Endothelial cell of umbilical vein (primary cell): ENCODE results near the gene UBE3B. TPM values are rescaled to one million over a fixed set of nuclear protein-coding genes. Genes with fewer than 3 reads are reported as not detected.

Experiments
- BruUV-seq: library from RNA; stranded (reverse); fragments of 400-500 nt; replicated peaks from 2 replicates; lab custom pipeline; 2021; lab: Mats Ljungman, UMichigan
- CTCF ChIA-PET: fragments of 300-600, 350-600 bp; sonication (Branson Sonifier 250); formaldehyde crosslinking; loops from one replicate; lab custom pipeline; 2021; ENCODE audit warnings: antibody characterized with exemption, inconsistent platforms; lab: Charles Lee
- POLR2A ChIA-PET: fragments of 300-600, 350-600 bp; sonication (Branson Sonifier 250); formaldehyde crosslinking; loops from one replicate; lab custom pipeline; 2021; ENCODE audit warnings: antibody characterized with exemption, inconsistent platforms; lab: Charles Lee
- DNase-seq: peaks from one replicate; pipeline ENCODE4 v3.0.0-alpha.2; 2011; ENCODE audit warnings: low read depth, low spot score
- FAIRE-seq: peaks from 2 replicates; lab custom pipeline; 2011; peaks lifted over from hg19 to GRCh38; lab: Jason Lieb, UNC
- H2AFZ ChIP-seq: 2 replicates; pipeline ENCODE4 v1.6.0; 2012; ENCODE audit warnings: low read depth, low read length, control low read depth, inconsistent platforms
- H3K27ac ChIP-seq: 2 replicates; pipeline ENCODE4 v1.5.1; 2011; ENCODE audit warnings: low read depth, mild to moderate bottlenecking, control low read depth, low read length, moderate library complexity; ENCODE audit not compliant: insufficient read depth
- H3K27me3 ChIP-seq, 2 experiments: 2 replicates each; pipeline versions ENCODE4 v1.6.0 to v1.6.1; 2011; ENCODE audit warnings: low read length in 2 of 2, mixed read lengths in 1 of 2; ENCODE audit not compliant: control insufficient read depth in 2 of 2, insufficient read depth in 2 of 2
- H3K36me3 ChIP-seq, 2 experiments: 2 replicates in 1 of 2; 3 replicates in 1 of 2; pipeline ENCODE4 v1.5.1; 2011; ENCODE audit warnings: low read length in 2 of 2, mild to moderate bottlenecking in 1 of 2, moderate library complexity in 1 of 2; ENCODE audit not compliant: control insufficient read depth in 2 of 2, insufficient read depth in 2 of 2; ENCODE audit errors: extremely low read depth in 1 of 2
- H3K4me1 ChIP-seq: 3 replicates; pipeline ENCODE4 v1.5.1; 2011; ENCODE audit warnings: mild to moderate bottlenecking, low read length; ENCODE audit not compliant: control insufficient read depth, insufficient read depth; ENCODE audit errors: extremely low read depth
- H3K4me2 ChIP-seq: 2 replicates; pipeline ENCODE4 v1.6.1; 2011; ENCODE audit warnings: low read length, control low read depth, mixed read lengths; ENCODE audit not compliant: insufficient read depth
- H3K4me3 ChIP-seq, 3 experiments: fragments of 200-600 bp in 1 of 3; sonication (generic), shearing (Covaris generic) in 1 of 3; replicated peaks in 1 of 3; 2 replicates each; pipeline ENCODE4 v1.5.1; 2011 to 2016; ENCODE audit warnings: control low read depth in 3 of 3, low read length in 3 of 3, mild to moderate bottlenecking in 2 of 3, inconsistent platforms in 1 of 3, low read depth in 1 of 3, moderate library complexity in 1 of 3; ENCODE audit not compliant: insufficient read depth in 1 of 3
- H3K79me2 ChIP-seq: 2 replicates; pipeline ENCODE4 v1.6.0; 2012; ENCODE audit warnings: low read length, inconsistent platforms; ENCODE audit not compliant: control insufficient read depth, insufficient read depth
- H3K9ac ChIP-seq: replicated peaks from 2 replicates; pipeline ENCODE3; 2011; ENCODE audit warnings: low read length, control low read depth; ENCODE audit not compliant: insufficient read depth; ENCODE audit errors: extremely low read depth
- H3K9me1 ChIP-seq: replicated peaks from 3 replicates; pipeline ENCODE4 v1.6.0; 2011; ENCODE audit warnings: mild to moderate bottlenecking, low read length; ENCODE audit not compliant: control insufficient read depth, insufficient read depth; ENCODE audit errors: extremely low read depth
- H3K9me3 ChIP-seq: replicated peaks from 2 replicates; pipeline ENCODE4 v1.5.1; 2012; ENCODE audit warnings: low read length, inconsistent platforms; ENCODE audit not compliant: control insufficient read depth, insufficient read depth
- H4K20me1 ChIP-seq: replicated peaks from 2 replicates; pipeline ENCODE3; 2011; ENCODE audit warnings: mild to moderate bottlenecking, low read length; ENCODE audit not compliant: control insufficient read depth, insufficient read depth; ENCODE audit errors: extremely low read depth
- EZH2 ChIP-seq: IDR thresholded peaks from 2 replicates; pipeline ENCODE4 v1.6.1; 2012; ENCODE audit warnings: borderline replicate concordance, low read depth, mild to moderate bottlenecking, moderate library complexity, low read length, inconsistent platforms; ENCODE audit not compliant: severe bottlenecking
- FOS ChIP-seq: IDR thresholded peaks from 2 replicates; pipeline ENCODE4 v1.6.1; 2011; ENCODE audit warnings: mild to moderate bottlenecking, low read length, moderate library complexity, borderline replicate concordance; ENCODE audit not compliant: insufficient read depth
- GATA2 ChIP-seq: IDR thresholded peaks from 2 replicates; pipeline ENCODE4 v1.7.0; 2011; ENCODE audit warnings: low read depth, mild to moderate bottlenecking, moderate library complexity, mixed read lengths, low read length; ENCODE audit not compliant: insufficient read length, insufficient read depth
- JUN ChIP-seq: IDR thresholded peaks from 2 replicates; pipeline ENCODE4 v1.6.1; 2011; ENCODE audit warnings: borderline replicate concordance, low read depth; ENCODE audit not compliant: insufficient read length, insufficient read depth
- MYC ChIP-seq: IDR thresholded peaks from one replicate; pipeline ENCODE4 v1.6.1; 2011; ENCODE audit warnings: mild to moderate bottlenecking, low read depth, low read length
- POLR2A ChIP-seq: IDR thresholded peaks from 2 replicates; pipeline ENCODE4 v1.6.1; 2012; ENCODE audit warnings: low read depth, mild to moderate bottlenecking, control low read depth, low read length
- POLR2AphosphoS5 ChIP-seq: IDR thresholded peaks from 2 replicates; pipeline ENCODE4 v1.6.1; 2012; ENCODE audit warnings: low read depth, mild to moderate bottlenecking, control low read depth, low read length, moderate library complexity; ENCODE audit not compliant: insufficient read depth
- dilution Hi-C: fragments of 300-500 bp; cut with MboI; formaldehyde crosslinking; loops from one replicate; pipeline ENCODE4 v1.15.0; 2019; ENCODE audit warnings: low sequenced_read_pairs; ENCODE audit not compliant: extremely low pct_ligation_motif_present
- intact Hi-C: fragments of 100-400 bp; cut with micrococcal nuclease; formaldehyde crosslinking; loops from one replicate; pipeline ENCODE4 v1.10.0; 2022
- polyA plus RNA-seq, 4 experiments: library from polyadenylated mRNA; depleted of rRNA in 3 of 4; stranded (reverse) in 3 of 4; unstranded in 1 of 4; fragments of >200 nt; gene quantifications; 2 replicates each; pipeline versions ENCODE4 v1.2.1 to v1.2.3, GENCODE V29; 2011 to 2012; ENCODE audit warnings: missing spikeins in 1 of 4
- total RNA-seq: library from RNA; stranded (reverse); gene quantifications from 2 replicates; pipeline ENCODE4 v1.2.3, GENCODE V29; 2021
- TF ChIP-seq, protein P1 (sequence below): IDR thresholded peaks from 2 replicates; pipeline ENCODE4 v1.6.1; 2011; ENCODE audit not compliant: insufficient read depth, insufficient read length
- TF ChIP-seq, protein P2 (sequence below), 2 donors: IDR thresholded peaks; 1 replicate in 1 of 2; 2 replicates in 1 of 2; pipeline ENCODE4 v1.5.1; 2011; ENCODE audit warnings: low read length in 2 of 2, mild to moderate bottlenecking in 2 of 2, moderate library complexity in 2 of 2, control low read depth in 1 of 2, inconsistent platforms in 1 of 2, low read depth in 1 of 2; ENCODE audit not compliant: insufficient read depth in 1 of 2; ENCODE audit errors: extremely low read depth in 1 of 2

The UBE3B gene
- total and polyA plus RNA-seq, 2 donors (not counting 3 experiments of a cell fraction or from before 2014, with no cell fraction given) = 24.9 to 40.8 TPM

GRCh38 chr12:109537136-109537535 lies 59.7 kb downstream of the UBE3B start:
- ChIA-PET POLR2A (no interaction called here), CTCF (no interaction called here)
- Histone ChIP-seq H3K4me1 (peaks cover 13% of the 10 kb centered on the region), H3K9ac (no peak overlapping the region), H3K9me3 (no peaks in the 10 kb centered on the region), H3K36me3 (peaks cover 0 to 11% of the 10 kb centered on the region in 2 experiments), H3K9me1 (no peaks in the 10 kb centered on the region), H2AFZ (no peak overlapping the region), H3K79me2 (no peaks in the 10 kb centered on the region), H4K20me1 (no peaks in the 10 kb centered on the region), H3K27me3 (no peaks in the 10 kb centered on the region), H3K4me3 (no peak overlapping the region), H3K4me2 (no peak overlapping the region), H3K27ac (no peak overlapping the region)
- TF ChIP-seq FOS (no peak), JUN (no peak), MYC (no peak), GATA2 (no peak), POLR2AphosphoS5 (no peak), EZH2 (no peak), POLR2A (no peak)
- TF ChIP-seq, protein P1, sequence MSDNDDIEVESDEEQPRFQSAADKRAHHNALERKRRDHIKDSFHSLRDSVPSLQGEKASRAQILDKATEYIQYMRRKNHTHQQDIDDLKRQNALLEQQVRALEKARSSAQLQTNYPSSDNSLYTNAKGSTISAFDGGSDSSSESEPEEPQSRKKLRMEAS = no peak
- TF ChIP-seq, protein P2, sequence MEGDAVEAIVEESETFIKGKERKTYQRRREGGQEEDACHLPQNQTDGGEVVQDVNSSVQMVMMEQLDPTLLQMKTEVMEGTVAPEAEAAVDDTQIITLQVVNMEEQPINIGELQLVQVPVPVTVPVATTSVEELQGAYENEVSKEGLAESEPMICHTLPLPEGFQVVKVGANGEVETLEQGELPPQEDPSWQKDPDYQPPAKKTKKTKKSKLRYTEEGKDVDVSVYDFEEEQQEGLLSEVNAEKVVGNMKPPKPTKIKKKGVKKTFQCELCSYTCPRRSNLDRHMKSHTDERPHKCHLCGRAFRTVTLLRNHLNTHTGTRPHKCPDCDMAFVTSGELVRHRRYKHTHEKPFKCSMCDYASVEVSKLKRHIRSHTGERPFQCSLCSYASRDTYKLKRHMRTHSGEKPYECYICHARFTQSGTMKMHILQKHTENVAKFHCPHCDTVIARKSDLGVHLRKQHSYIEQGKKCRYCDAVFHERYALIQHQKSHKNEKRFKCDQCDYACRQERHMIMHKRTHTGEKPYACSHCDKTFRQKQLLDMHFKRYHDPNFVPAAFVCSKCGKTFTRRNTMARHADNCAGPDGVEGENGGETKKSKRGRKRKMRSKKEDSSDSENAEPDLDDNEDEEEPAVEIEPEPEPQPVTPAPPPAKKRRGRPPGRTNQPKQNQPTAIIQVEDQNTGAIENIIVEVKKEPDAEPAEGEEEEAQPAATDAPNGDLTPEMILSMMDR (IDR thresholded peaks at IDR 0.05; ENCODE audit: extremely low read depth in 1 of 2, insufficient read depth in 1 of 2, low read depth in 1 of 2, low read length in 2 of 2) = no peak
- intact Hi-C loops (no loop called here), dilution Hi-C loops (no loop called here)
- DNase-seq = no peak
- BruUV-seq = no TSS peak
- no peak for FAIRE-seq
